ENCODE measurements around the gene SKAP1. TPM values are rescaled to one million over a fixed set of nuclear protein-coding genes. Genes with fewer than 3 reads are reported as not detected.
A peak's percentile ranks its signal among the peaks of the same experiment; 100 is the strongest.

SKAP1 gene
- total RNA-seq, 6 donors from 2014 or later = 1.9 to 5.3 (median 3.9) TPM

- H3K9me3 ChIP-seq = no peaks in the 10 kb centered on the region
- no peak overlapping the region for H3K27ac ChIP-seq
- H3K27me3 ChIP-seq = no peaks in the 10 kb centered on the region
- TF ChIP-seq POLR2A (IDR thresholded peaks at IDR 0.05) (no peak), EP300 (IDR thresholded peaks at IDR 0.05) (no peak), POLR2AphosphoS5 (IDR thresholded peaks at IDR 0.05) (no peak)
- TF ChIP-seq, protein P1, sequence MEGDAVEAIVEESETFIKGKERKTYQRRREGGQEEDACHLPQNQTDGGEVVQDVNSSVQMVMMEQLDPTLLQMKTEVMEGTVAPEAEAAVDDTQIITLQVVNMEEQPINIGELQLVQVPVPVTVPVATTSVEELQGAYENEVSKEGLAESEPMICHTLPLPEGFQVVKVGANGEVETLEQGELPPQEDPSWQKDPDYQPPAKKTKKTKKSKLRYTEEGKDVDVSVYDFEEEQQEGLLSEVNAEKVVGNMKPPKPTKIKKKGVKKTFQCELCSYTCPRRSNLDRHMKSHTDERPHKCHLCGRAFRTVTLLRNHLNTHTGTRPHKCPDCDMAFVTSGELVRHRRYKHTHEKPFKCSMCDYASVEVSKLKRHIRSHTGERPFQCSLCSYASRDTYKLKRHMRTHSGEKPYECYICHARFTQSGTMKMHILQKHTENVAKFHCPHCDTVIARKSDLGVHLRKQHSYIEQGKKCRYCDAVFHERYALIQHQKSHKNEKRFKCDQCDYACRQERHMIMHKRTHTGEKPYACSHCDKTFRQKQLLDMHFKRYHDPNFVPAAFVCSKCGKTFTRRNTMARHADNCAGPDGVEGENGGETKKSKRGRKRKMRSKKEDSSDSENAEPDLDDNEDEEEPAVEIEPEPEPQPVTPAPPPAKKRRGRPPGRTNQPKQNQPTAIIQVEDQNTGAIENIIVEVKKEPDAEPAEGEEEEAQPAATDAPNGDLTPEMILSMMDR (IDR thresholded peaks at IDR 0.05) = no peak
- DNase-seq (no peak), ATAC-seq (ENCODE audit: low FRiP score in 2 of 2) (no peak)
- H3K4me1 ChIP-seq = no peaks in the 10 kb centered on the region
- peaks cover 18 to 92% (median 53%) of the 10 kb centered on the region in 4 donors for H3K36me3 ChIP-seq
- WGBS, 2 donors = 83 to 85% methylated on average over 9 of the region's 9 CpGs
- no peak overlapping the region for H3K4me3 ChIP-seq
Measured at GRCh38 chr17:48121923-48122664, 307.9 kb downstream of the SKAP1 start.

- peak overlapping the region in 3 of 4 donors; percentile 61 to 84 (median 77) for H3K27ac ChIP-seq
- WGBS, 2 donors = 63 to 75% methylated on average over 5 of the region's 5 CpGs
- ATAC-seq (ENCODE audit: low FRiP score in 2 of 2) (peak; percentile 37 to 63), DNase-seq (peak in 1 of 2 donors; percentile 50)
- no peaks in the 10 kb centered on the region for H3K27me3 ChIP-seq
- H3K4me3 ChIP-seq = no peak overlapping the region
- H3K36me3 ChIP-seq = peaks cover 4 to 52% (median 22%) of the 10 kb centered on the region in 4 donors
- H3K9me3 ChIP-seq = no peaks in the 10 kb centered on the region
- H3K4me1 ChIP-seq = peaks cover 16 to 28% (median 21%) of the 10 kb centered on the region in 4 donors
- peak in 1 of 4 donors; percentile 63 for TF ChIP-seq POLR2A (IDR thresholded peaks at IDR 0.05)
- TF ChIP-seq EP300 (IDR thresholded peaks at IDR 0.05) = no peak
Measured at GRCh38 chr17:48113201-48113676, 316.8 kb downstream of the SKAP1 start.

- Histone ChIP-seq H3K9me3 (no peaks in the 10 kb centered on the region), H3K36me3 (peaks cover 4 to 38% (median 16%) of the 10 kb centered on the region in 4 donors), H3K27me3 (no peaks in the 10 kb centered on the region), H3K4me1 (peaks cover 17 to 31% (median 22%) of the 10 kb centered on the region in 4 donors), H3K4me3 (no peak overlapping the region), H3K27ac (peak overlapping the region in 1 of 4 donors; percentile 4)
- whole genome bisulfite sequencing, 2 donors = 82 to 85% methylated on average over 2 of the region's 2 CpGs
- TF ChIP-seq POLR2AphosphoS5 (IDR thresholded peaks at IDR 0.05) (no peak), EP300 (IDR thresholded peaks at IDR 0.05) (no peak), POLR2A (IDR thresholded peaks at IDR 0.05) (no peak)
- TF ChIP-seq, protein P1 (IDR thresholded peaks at IDR 0.05) = no peak
- DNase-seq (no peak), ATAC-seq (ENCODE audit: low FRiP score in 2 of 2) (no peak)
Measured at GRCh38 chr17:48111937-48112241, 318.1 kb downstream of the SKAP1 start.

- TF ChIP-seq POLR2A (IDR thresholded peaks at IDR 0.05) (no peak), EP300 (IDR thresholded peaks at IDR 0.05) (no peak), POLR2AphosphoS5 (IDR thresholded peaks at IDR 0.05) (no peak)
- TF ChIP-seq, protein P1 (IDR thresholded peaks at IDR 0.05) = no peak
- Histone ChIP-seq H3K27ac (peak overlapping the region in 2 of 4 donors; percentile 10 to 25), H3K4me3 (no peak overlapping the region), H3K27me3 (no peaks in the 10 kb centered on the region), H3K9me3 (no peaks in the 10 kb centered on the region), H3K36me3 (peaks cover 0 to 27% (median 10%) of the 10 kb centered on the region in 4 donors), H3K4me1 (peaks cover 22 to 35% (median 26%) of the 10 kb centered on the region in 4 donors)
- ATAC-seq (ENCODE audit: low FRiP score in 2 of 2) = no peak
- 69 to 71% methylated on average over 9 of the region's 9 CpGs for WGBS, 2 donors
- DNase-seq = no peak
Measured at GRCh38 chr17:48110761-48111160, 319.3 kb downstream of the SKAP1 start.

DNA sequence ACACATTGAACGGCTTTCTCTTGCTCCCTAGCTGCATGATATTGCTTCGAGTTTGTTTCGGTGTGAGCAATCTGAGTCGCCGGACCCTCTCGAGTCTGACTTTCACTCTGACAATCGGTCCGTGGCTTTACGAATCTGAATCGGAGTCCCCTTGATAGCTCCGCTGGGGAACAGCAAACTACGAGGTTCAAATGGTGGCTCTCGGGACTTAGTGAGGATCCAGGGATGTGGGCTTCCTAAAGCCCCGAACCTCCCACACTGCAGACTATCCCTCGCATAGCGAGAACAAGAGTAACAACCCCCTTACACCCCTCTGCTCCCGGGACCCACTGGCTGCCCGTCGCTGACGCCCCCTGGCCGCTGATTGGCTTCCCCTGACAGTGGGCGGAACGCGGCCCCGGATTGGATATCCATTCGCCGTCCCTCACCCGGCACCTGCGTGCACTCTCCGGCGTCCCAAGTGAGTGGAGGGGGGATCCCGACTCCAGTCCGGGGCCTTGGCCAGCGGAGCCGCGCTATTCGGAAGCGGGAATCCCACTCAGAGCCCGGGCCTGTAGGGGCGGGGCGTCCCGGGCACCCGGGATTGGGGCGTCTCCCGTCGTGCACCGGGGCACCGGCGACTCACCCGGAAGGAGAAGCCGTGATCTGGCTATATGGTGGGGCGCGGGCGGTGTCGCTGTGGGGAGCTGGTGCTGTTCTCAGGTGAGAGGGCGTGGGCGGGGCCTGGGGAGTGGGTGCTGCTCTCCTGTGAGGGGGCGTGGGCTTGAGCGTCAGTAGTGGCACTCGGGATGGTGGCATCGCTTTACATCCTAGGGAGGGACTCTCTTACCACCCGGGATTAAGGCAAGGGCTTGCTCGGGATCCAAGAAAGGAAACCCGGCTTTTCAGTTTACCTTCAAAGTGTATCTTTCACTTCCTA lies 322.6 kb downstream of the SKAP1 start, which contains the start of gene SNX11:
SNX11 (plus strand) TSS at position 630 of the 919 bp plus-strand sequence. CDS start 4,278 bp downstream, outside the sequence.
- H3K27me3 ChIP-seq = no peaks in the 10 kb centered on the region
- TF ChIP-seq EP300 (IDR thresholded peaks at IDR 0.05) (no peak), POLR2AphosphoS5 (IDR thresholded peaks at IDR 0.05) (peak; percentile 70), POLR2A (IDR thresholded peaks at IDR 0.05) (peak; percentile 49 to 79 (median 60))
- TF ChIP-seq, protein P1 (IDR thresholded peaks at IDR 0.05) = peak in 2 of 6 experiments; percentile 16 to 39
- no peaks in the 10 kb centered on the region for H3K36me3 ChIP-seq
- ATAC-seq (ENCODE audit: low FRiP score in 2 of 2) = peak; percentile 97 to 98
- H3K4me1 ChIP-seq = peaks cover 22 to 35% (median 24%) of the 10 kb centered on the region in 4 donors
- H3K27ac ChIP-seq = peak within 1 kb of the TSS; percentile 89 to 98 (median 92)
- peak; percentile 96 to 98 for DNase-seq
- H3K4me3 ChIP-seq = peak within 1 kb of the TSS; percentile 63 to 84 (median 72)
- H3K9me3 ChIP-seq = no peaks in the 10 kb centered on the region
- WGBS, 2 donors = 0 to 1% methylated on average over 6 to 56 of the region's 64 CpGs

Data from upper lobe of left lung (tissue), 6 donors.